Measurements from ENCODE around the gene TNIP2. TPM values are rescaled to one million over a fixed set of nuclear protein-coding genes. Genes with fewer than 3 reads are reported as not detected.

TNIP2 gene
- total RNA-seq, 1 experiment from 2014 or later = 56.5 TPM

DNA sequence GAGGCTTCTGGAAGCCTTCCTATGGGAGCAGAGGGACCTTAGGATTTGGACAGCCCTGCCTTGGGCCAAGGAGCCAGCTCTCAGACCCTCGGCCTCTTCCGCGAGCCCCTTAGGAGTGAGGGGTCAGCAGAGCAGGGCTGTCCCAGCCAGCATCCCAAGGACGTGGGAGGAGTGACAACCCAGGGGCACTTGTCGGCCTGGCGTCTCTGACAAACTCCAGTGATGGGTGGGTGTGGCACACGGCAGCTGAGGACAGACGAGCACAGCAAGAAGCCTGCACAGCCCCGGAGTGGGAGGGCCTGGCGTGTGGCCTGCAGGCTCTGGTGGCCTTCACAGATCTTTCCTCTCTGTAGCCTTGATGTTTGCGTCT, 11.6 kb upstream of the TNIP2 start:
- Histone ChIP-seq H3F3A (ENCODE audit: low read length, unreplicated experiment) (no peaks in the 10 kb centered on the region), H3K9me2 (replicated peaks; ENCODE audit: low read length) (no peaks in the 10 kb centered on the region), H3K9me3 (ENCODE audit: low read length) (no peaks in the 10 kb centered on the region), H3K27me3 (ENCODE audit: low read length) (no peaks in the 10 kb centered on the region), H3K9ac (ENCODE audit: low read length) (no peak overlapping the region), H3K79me2 (ENCODE audit: low read length) (no peaks in the 10 kb centered on the region), H2AFZ (ENCODE audit: low read length) (no peak overlapping the region), H3K36me3 (ENCODE audit: low read depth, low read length) (no peaks in the 10 kb centered on the region), H4K20me1 (ENCODE audit: low read length) (no peaks in the 10 kb centered on the region), H3K27ac (ENCODE audit: low read length) (no peak overlapping the region), H3K4me1 (ENCODE audit: insufficient read depth, low read length) (no peaks in the 10 kb centered on the region), H3K4me2 (ENCODE audit: low read length) (no peak overlapping the region), H3K4me3 (ENCODE audit: low read length) (no peak overlapping the region)
- intact Hi-C loops (cut with micrococcal nuclease) = loop anchor here (10.0 kb wide), 1 partner anchor 77 kb away; the partner anchor contains the start of gene ADD1
- no peak for TF ChIP-seq EZH2phosphoT487 (IDR thresholded peaks at IDR 0.05; ENCODE audit: borderline replicate concordance, low read length)
- TF ChIP-seq, protein P1, sequence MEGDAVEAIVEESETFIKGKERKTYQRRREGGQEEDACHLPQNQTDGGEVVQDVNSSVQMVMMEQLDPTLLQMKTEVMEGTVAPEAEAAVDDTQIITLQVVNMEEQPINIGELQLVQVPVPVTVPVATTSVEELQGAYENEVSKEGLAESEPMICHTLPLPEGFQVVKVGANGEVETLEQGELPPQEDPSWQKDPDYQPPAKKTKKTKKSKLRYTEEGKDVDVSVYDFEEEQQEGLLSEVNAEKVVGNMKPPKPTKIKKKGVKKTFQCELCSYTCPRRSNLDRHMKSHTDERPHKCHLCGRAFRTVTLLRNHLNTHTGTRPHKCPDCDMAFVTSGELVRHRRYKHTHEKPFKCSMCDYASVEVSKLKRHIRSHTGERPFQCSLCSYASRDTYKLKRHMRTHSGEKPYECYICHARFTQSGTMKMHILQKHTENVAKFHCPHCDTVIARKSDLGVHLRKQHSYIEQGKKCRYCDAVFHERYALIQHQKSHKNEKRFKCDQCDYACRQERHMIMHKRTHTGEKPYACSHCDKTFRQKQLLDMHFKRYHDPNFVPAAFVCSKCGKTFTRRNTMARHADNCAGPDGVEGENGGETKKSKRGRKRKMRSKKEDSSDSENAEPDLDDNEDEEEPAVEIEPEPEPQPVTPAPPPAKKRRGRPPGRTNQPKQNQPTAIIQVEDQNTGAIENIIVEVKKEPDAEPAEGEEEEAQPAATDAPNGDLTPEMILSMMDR (conservative IDR thresholded peaks at IDR 0.05; ENCODE audit: low read depth, low read length) = no peak
- TF ChIP-seq EZH2 (IDR thresholded peaks at IDR 0.05; ENCODE audit: low read length, unreplicated experiment) = no peak
- POLR2A ChIA-PET (ENCODE audit: unreplicated experiment) = no interaction called here
- ATAC-seq (no peak), DNase-seq (no peak)
- CTCF ChIA-PET = no interaction called here
- BruUV-seq (replicated peaks) = no TSS peak

DNA sequence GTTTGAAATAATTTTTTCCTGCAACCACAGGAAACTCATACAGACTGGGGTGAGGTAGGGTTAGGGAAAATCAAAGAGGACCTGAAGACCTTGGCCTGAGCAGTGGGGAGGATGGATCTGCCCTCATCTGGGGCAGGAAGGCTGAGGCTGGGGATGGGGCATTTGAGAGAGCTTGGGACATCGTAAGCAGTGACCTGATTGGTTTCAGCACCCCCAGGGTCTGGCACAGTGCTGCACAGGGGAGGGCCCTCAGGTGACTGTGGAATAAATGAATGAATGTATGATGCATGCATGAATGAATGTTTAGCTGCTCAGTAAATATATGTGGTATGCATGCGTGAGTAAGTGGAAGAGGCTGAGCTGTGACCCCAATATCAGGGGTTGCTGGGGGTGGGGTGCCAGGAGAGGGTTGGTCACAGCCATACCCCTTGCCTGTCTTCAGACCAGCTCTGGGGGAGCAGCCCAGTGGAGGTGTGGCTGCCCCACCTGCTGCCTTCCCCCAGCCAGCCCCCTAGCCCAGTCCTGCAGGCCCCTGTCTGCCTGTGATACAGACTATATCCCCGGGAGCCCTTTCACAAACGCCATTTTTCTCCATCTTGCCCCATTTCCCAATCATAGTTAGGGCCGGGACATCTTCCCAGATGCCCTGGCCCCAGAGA, 11.0 kb upstream of the TNIP2 start:
- H3K4me3 ChIP-seq (ENCODE audit: low read length) = no peak overlapping the region
- no peaks in the 10 kb centered on the region for H3K79me2 ChIP-seq (ENCODE audit: low read length)
- H4K20me1 ChIP-seq (ENCODE audit: low read length) = no peaks in the 10 kb centered on the region
- no peaks in the 10 kb centered on the region for H3K9me2 ChIP-seq (replicated peaks; ENCODE audit: low read length)
- H3F3A ChIP-seq (ENCODE audit: low read length, unreplicated experiment) = no peaks in the 10 kb centered on the region
- no peak overlapping the region for H3K4me2 ChIP-seq (ENCODE audit: low read length)
- no peaks in the 10 kb centered on the region for H3K4me1 ChIP-seq (ENCODE audit: insufficient read depth, low read length)
- ATAC-seq (no peak), DNase-seq (no peak)
- H2AFZ ChIP-seq (ENCODE audit: low read length) = no peak overlapping the region
- no peaks in the 10 kb centered on the region for H3K9me3 ChIP-seq (ENCODE audit: low read length)
- intact Hi-C loops (cut with micrococcal nuclease) = loop anchor here (10.0 kb wide), 1 partner anchor 78 kb away; the partner anchor contains the start of gene ADD1
- H3K36me3 ChIP-seq (ENCODE audit: low read depth, low read length) = no peaks in the 10 kb centered on the region
- CTCF ChIA-PET = no interaction called here
- H3K27me3 ChIP-seq (ENCODE audit: low read length) = no peaks in the 10 kb centered on the region
- TF ChIP-seq, protein P1 (conservative IDR thresholded peaks at IDR 0.05; ENCODE audit: low read depth, low read length) = no peak
- TF ChIP-seq EZH2phosphoT487 (IDR thresholded peaks at IDR 0.05; ENCODE audit: borderline replicate concordance, low read length) (no peak), EZH2 (IDR thresholded peaks at IDR 0.05; ENCODE audit: low read length, unreplicated experiment) (no peak)
- BruUV-seq (replicated peaks) = no TSS peak
- no peak overlapping the region for H3K27ac ChIP-seq (ENCODE audit: low read length)
- POLR2A ChIA-PET (ENCODE audit: unreplicated experiment) = no interaction called here
- no peak overlapping the region for H3K9ac ChIP-seq (ENCODE audit: low read length)

DNA sequence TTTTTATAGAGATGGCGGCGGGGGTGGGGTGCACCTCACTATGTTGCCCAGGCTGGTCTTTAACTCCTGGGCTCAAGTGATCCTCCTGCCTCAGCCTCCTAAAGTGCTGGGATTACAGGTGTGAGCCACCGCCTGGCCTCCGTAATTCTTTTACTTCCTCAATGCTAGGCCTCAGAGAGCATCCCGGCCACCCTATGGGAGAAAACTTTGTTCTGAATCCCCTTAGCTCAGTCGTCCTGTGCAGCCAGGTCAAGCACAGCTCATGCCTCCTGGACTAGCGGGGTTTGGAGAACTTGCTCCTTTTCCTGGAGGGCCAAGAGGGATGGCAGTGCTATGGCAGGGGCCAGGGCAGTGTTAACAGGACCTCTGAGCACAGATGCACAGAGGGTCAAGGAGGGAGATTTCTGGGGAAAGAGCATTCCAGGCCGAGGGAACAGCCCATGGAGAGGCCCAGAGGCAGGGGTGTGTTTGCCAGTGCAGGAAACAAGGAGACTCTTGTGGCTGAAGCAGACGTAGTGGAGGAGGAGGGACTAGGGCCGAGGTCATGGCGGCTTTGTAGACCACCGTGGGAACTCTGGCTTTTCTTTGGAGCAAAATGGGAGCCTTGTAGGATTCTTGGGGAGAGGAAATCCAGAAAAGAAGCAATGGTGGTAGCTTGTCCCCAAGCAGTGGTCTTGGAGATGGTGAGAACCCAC, 9.8 kb upstream of the TNIP2 start:
- no peaks in the 10 kb centered on the region for H3K9me2 ChIP-seq (replicated peaks; ENCODE audit: low read length)
- CTCF ChIA-PET = no interaction called here
- H3K4me1 ChIP-seq (ENCODE audit: insufficient read depth, low read length) = no peaks in the 10 kb centered on the region
- H3K79me2 ChIP-seq (ENCODE audit: low read length) = no peaks in the 10 kb centered on the region
- no peak overlapping the region for H3K27ac ChIP-seq (ENCODE audit: low read length)
- no peaks in the 10 kb centered on the region for H3K9me3 ChIP-seq (ENCODE audit: low read length)
- TF ChIP-seq, protein P1 (conservative IDR thresholded peaks at IDR 0.05; ENCODE audit: low read depth, low read length) = no peak
- TF ChIP-seq EZH2 (IDR thresholded peaks at IDR 0.05; ENCODE audit: low read length, unreplicated experiment) = no peak
- TF ChIP-seq EZH2phosphoT487 (IDR thresholded peaks at IDR 0.05; ENCODE audit: borderline replicate concordance, low read length) = no peak
- no peak for ATAC-seq
- H3K36me3 ChIP-seq (ENCODE audit: low read depth, low read length) = no peaks in the 10 kb centered on the region
- H2AFZ ChIP-seq (ENCODE audit: low read length) = no peak overlapping the region
- POLR2A ChIA-PET (ENCODE audit: unreplicated experiment) = no interaction called here
- no peak overlapping the region for H3K9ac ChIP-seq (ENCODE audit: low read length)
- no peaks in the 10 kb centered on the region for H3F3A ChIP-seq (ENCODE audit: low read length, unreplicated experiment)
- H3K4me2 ChIP-seq (ENCODE audit: low read length) = no peak overlapping the region
- no TSS peak for BruUV-seq (replicated peaks)
- DNase-seq = no peak
- intact Hi-C loops (cut with micrococcal nuclease) = loop anchor here (2.0 to 10.0 kb wide), 2 partner anchors 79 to 167 kb away; partner anchors contain the start of gene ADD1
- no peaks in the 10 kb centered on the region for H3K27me3 ChIP-seq (ENCODE audit: low read length)
- no peaks in the 10 kb centered on the region for H4K20me1 ChIP-seq (ENCODE audit: low read length)
- no peak overlapping the region for H3K4me3 ChIP-seq (ENCODE audit: low read length)
